Ishikawa (cell line): ENCODE results near the gene MACROD2.

ENCODE experiments used
- CEBPB ChIP-seq: IDR thresholded peaks from 2 replicates; pipeline ENCODE4 v1.6.1; 2012
- CREB1 ChIP-seq: IDR thresholded peaks from 2 replicates; pipeline ENCODE4 v1.6.1; 2012; ENCODE audit warnings: low read depth
- EGR1 ChIP-seq: IDR thresholded peaks from 2 replicates; pipeline ENCODE4 v1.6.1; 2012
- EP300 ChIP-seq: IDR thresholded peaks from 2 replicates; pipeline ENCODE4 v1.6.1; 2012; ENCODE audit warnings: borderline replicate concordance
- FOXM1 ChIP-seq: IDR thresholded peaks from 2 replicates; pipeline ENCODE4 v1.6.1; 2012; ENCODE audit warnings: low read depth, borderline replicate concordance
- NFIC ChIP-seq: IDR thresholded peaks from 2 replicates; pipeline ENCODE4 v1.6.1; 2012
- RAD21 ChIP-seq: IDR thresholded peaks from 2 replicates; pipeline ENCODE4 v1.6.1; 2012; ENCODE audit warnings: low read depth
- TAF1 ChIP-seq: IDR thresholded peaks from 2 replicates; pipeline ENCODE4 v1.6.1; 2012; ENCODE audit warnings: low read depth, mild to moderate bottlenecking
- TCF12 ChIP-seq: IDR thresholded peaks from 2 replicates; pipeline ENCODE4 v1.6.1; 2012; ENCODE audit warnings: low read depth
- TEAD4 ChIP-seq: IDR thresholded peaks from 2 replicates; pipeline ENCODE4 v1.6.1; 2012
- YY1 ChIP-seq: IDR thresholded peaks from 2 replicates; pipeline ENCODE4 v1.6.1; 2012; ENCODE audit warnings: low read depth
- ZBTB7A ChIP-seq: IDR thresholded peaks from 2 replicates; pipeline ENCODE4 v1.6.1; 2012; ENCODE audit warnings: low read depth
- TF ChIP-seq, protein P1 (sequence below): IDR thresholded peaks from 2 replicates; pipeline ENCODE4 v1.6.1; 2012
- TF ChIP-seq, protein P2 (sequence below): IDR thresholded peaks from 2 replicates; pipeline ENCODE4 v1.6.1; 2012; ENCODE audit warnings: low read depth, mild to moderate bottlenecking
- TF ChIP-seq, protein P3 (sequence below): IDR thresholded peaks from 2 replicates; pipeline ENCODE4 v1.6.1; 2012

MACROD2 gene

DNA sequence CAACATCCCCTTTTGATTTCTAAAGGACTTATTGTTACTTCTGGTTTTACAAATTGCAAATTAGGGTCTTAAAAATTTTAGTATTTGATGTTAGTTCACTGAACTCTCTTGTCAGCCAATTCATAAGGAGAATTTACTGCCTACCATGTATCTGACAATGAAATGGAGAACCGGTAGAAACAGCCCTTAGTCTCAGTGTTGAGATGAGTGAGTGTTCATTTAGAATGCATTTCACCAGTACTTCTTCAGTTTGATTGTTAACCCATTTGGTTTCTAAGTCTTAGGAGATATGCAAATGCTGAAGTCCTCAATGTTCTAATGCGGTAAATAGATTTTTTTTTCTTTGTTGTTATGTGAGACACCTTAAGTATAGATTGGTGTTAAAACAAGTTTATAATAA is 958.4 kb downstream of the MACROD2 start:
- TF ChIP-seq EP300 (no peak), NFIC (no peak), FOXM1 (no peak)
- TF ChIP-seq, protein P1, sequence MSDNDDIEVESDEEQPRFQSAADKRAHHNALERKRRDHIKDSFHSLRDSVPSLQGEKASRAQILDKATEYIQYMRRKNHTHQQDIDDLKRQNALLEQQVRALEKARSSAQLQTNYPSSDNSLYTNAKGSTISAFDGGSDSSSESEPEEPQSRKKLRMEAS, result no peak

DNA sequence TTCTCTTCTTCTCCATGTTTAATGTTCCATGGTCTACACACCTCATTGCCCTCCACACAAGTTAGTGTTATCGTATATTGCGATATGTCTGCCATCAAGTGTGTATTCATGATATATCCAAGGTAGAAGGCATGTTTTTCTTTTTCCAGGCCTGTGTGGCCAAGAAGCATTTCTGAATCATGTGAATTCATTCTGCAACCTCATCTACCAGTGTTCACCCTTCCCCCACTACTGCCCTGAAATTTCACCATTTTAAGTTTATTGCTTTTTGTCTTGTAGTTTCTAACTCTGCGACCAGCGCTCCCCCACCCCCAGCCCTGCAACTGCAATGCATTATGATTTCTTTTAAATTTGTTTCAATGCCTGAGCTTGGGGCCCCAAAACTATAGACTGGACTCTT is 960.1 kb downstream of the MACROD2 start:
- TF ChIP-seq EGR1 (no peak), CREB1 (no peak), TCF12 (no peak), YY1 (no peak), EP300 (no peak), ZBTB7A (no peak), CEBPB (no peak)

DNA sequence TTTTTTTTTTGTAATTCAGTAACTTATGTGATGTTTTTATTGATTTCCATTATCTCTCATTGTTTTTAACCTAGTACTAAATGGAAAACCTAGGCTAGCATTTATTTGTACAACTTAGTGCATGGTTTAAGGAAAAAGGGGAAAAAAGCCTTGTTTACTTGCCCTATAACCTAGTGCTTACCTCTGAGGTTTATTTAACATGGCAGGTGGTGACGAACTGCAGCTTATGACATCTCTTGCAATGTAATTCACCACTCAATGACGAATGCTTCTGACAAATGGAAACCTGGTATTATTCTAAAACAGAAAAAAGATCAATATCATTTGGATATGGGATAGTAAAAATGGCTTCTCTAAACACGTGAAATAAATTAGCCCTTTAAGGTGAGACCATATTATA is 960.7 kb downstream of the MACROD2 start:
- TF ChIP-seq YY1, result no peak
- TF ChIP-seq TCF12, result no peak
- TF ChIP-seq CEBPB, result no peak
- TF ChIP-seq, protein P2, sequence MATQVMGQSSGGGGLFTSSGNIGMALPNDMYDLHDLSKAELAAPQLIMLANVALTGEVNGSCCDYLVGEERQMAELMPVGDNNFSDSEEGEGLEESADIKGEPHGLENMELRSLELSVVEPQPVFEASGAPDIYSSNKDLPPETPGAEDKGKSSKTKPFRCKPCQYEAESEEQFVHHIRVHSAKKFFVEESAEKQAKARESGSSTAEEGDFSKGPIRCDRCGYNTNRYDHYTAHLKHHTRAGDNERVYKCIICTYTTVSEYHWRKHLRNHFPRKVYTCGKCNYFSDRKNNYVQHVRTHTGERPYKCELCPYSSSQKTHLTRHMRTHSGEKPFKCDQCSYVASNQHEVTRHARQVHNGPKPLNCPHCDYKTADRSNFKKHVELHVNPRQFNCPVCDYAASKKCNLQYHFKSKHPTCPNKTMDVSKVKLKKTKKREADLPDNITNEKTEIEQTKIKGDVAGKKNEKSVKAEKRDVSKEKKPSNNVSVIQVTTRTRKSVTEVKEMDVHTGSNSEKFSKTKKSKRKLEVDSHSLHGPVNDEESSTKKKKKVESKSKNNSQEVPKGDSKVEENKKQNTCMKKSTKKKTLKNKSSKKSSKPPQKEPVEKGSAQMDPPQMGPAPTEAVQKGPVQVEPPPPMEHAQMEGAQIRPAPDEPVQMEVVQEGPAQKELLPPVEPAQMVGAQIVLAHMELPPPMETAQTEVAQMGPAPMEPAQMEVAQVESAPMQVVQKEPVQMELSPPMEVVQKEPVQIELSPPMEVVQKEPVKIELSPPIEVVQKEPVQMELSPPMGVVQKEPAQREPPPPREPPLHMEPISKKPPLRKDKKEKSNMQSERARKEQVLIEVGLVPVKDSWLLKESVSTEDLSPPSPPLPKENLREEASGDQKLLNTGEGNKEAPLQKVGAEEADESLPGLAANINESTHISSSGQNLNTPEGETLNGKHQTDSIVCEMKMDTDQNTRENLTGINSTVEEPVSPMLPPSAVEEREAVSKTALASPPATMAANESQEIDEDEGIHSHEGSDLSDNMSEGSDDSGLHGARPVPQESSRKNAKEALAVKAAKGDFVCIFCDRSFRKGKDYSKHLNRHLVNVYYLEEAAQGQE, result no peak

DNA sequence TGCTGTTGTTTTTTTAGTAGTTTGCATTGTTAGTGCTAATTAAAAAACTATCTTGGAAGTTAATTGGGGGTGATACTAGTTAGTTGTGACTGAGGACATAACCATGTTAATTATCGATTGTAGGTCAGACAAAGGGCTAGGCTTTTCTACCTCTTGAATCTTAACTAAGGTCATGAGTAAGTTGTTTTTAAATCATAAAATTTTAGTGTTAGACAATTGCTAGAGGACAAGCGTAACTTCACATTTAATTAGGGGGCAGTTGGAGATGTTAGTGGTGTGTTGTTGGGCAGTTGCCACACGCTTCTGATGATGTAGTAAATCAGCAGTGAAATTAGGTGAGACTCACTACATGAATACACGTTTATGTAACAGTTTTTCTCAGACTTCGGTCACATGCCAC is 961.2 kb downstream of the MACROD2 start:
- TF ChIP-seq CREB1 (no peak), TAF1 (no peak)

DNA sequence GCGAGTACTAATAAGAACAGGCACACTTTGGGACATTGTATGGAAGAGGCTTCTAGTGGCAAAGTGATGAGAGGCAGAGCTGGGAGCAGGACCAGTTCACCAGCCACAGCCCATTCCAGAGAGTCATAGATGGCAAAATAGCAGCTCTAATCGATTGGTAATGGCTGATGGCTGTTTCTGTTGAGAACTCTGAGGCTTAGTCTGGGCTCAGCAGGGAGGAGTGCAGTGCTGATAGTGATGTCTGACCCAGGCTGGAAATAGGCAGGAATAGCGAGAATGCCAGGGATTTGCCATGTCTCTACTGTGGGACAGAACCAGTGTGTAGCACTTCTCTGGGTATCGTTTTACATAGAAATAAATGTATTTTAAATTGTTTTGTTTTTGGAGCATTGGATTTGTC is 962.1 kb downstream of the MACROD2 start:
- TF ChIP-seq TEAD4 (no peak), ZBTB7A (no peak), EP300 (no peak), YY1 (no peak), TCF12 (no peak), CEBPB (no peak), RAD21 (no peak), NFIC (no peak), FOXM1 (no peak), EGR1 (no peak), TAF1 (no peak)
- TF ChIP-seq, protein P3, sequence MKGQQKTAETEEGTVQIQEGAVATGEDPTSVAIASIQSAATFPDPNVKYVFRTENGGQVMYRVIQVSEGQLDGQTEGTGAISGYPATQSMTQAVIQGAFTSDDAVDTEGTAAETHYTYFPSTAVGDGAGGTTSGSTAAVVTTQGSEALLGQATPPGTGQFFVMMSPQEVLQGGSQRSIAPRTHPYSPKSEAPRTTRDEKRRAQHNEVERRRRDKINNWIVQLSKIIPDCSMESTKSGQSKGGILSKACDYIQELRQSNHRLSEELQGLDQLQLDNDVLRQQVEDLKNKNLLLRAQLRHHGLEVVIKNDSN, result no peak
- TF ChIP-seq, protein P1, result no peak

DNA sequence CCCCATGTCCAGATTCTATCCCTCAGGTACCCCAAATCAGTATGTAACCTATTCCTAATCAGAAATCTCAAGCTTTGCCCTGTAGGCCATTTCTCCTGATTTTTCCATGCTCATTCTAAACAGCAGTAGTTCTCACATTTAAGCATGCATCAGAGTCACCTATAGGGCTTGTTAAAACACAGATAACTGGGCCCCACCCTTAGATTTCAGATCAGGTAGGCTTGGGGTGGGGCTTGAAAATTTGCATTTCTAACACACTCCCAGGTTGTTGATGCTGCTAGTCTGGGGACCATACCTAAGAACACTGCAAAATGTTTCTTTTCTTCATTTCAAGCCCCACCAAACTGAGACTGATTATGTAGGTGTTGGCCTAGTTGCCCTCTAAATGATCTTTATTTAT is 963.3 kb downstream of the MACROD2 start:
- no peak for TF ChIP-seq EP300
- TF ChIP-seq NFIC, result no peak
- TF ChIP-seq FOXM1, result no peak
- no peak for TF ChIP-seq RAD21
- TF ChIP-seq TCF12, result no peak
- no peak for TF ChIP-seq CREB1
- TF ChIP-seq, protein P3, result no peak
- TF ChIP-seq TAF1, result no peak
- no peak for TF ChIP-seq YY1
- TF ChIP-seq TEAD4, result no peak
- TF ChIP-seq, protein P2, result no peak
- TF ChIP-seq, protein P1, result no peak
- TF ChIP-seq CEBPB, result no peak
- TF ChIP-seq EGR1, result no peak
- no peak for TF ChIP-seq ZBTB7A
